Subcutaneous abdominal adipose tissue (tissue), 5 donors: ENCODE results near the gene RPAIN.
A peak's percentile ranks its signal among the peaks of the same experiment; 100 is the strongest.

Experiments
- H3K27ac ChIP-seq: one replicate; pipeline ENCODE4 v1.7.0; 2013; ENCODE audit warnings: low read depth, mild to moderate bottlenecking, inconsistent platforms, low read length, moderate library complexity
- H3K27me3 ChIP-seq, 5 donors: one replicate each; pipeline ENCODE4 v1.7.0; 2013; ENCODE audit warnings: low read length in 5 of 5, inconsistent platforms in 1 of 5; ENCODE audit not compliant: control insufficient read depth in 5 of 5, insufficient read depth in 4 of 5
- H3K36me3 ChIP-seq, 5 donors: one replicate each; pipeline ENCODE4 v1.7.0; 2013; ENCODE audit warnings: low read length in 5 of 5; ENCODE audit not compliant: control insufficient read depth in 5 of 5, insufficient read depth in 5 of 5
- H3K4me1 ChIP-seq, 5 donors: one replicate each; pipeline ENCODE4 v1.7.0; 2013; ENCODE audit warnings: low read length in 5 of 5, mild to moderate bottlenecking in 3 of 5, moderate library complexity in 1 of 5; ENCODE audit not compliant: control insufficient read depth in 5 of 5, insufficient read depth in 5 of 5
- H3K4me3 ChIP-seq, 5 donors: one replicate each; pipeline ENCODE4 v1.7.0; 2013; ENCODE audit warnings: low read length in 5 of 5, low read depth in 1 of 5
- H3K9ac ChIP-seq, 5 donors: one replicate each; pipeline ENCODE4 v1.7.0; 2013; ENCODE audit warnings: low read length in 5 of 5, mild to moderate bottlenecking in 4 of 5, moderate library complexity in 3 of 5
- H3K9me3 ChIP-seq, 5 donors: one replicate each; pipeline ENCODE4 v1.7.0; 2013; ENCODE audit warnings: low read length in 5 of 5; ENCODE audit not compliant: control insufficient read depth in 5 of 5
- donor health status: healthy.
- donor health status: healthy.
- donor health status: healthy.
- donor health status: healthy.
- donor health status: healthy.

The RPAIN gene

DNA sequence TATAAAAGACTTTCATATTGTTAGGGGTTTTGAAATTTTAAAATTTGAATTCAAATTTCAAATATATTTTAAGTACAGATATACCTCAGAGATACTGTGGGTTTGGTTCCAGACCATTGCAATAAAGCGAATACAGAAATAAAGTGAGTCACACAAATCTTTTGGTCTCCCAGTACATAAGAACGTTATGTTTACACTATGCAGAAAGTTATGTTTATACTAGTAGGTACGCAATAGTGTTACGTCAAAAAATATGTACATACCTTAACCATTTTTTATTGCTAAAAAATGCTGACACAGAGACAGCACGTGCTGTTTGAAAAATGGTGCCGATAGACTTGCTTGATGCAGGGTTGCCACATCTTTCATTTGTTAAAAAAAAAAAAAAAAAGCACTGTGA, 20.2 kb upstream of the RPAIN start:
- no peak overlapping the region for H3K4me3 ChIP-seq
- no peaks in the 10 kb centered on the region for H3K27me3 ChIP-seq
- H3K27ac ChIP-seq = no peak overlapping the region
- H3K9me3 ChIP-seq = no peaks in the 10 kb centered on the region
- H3K36me3 ChIP-seq = peaks cover 32 to 81% (median 58%) of the 10 kb centered on the region in 5 donors
- no peak overlapping the region for H3K9ac ChIP-seq
- peaks cover 0 to 3% (median 0%) of the 10 kb centered on the region in 5 donors for H3K4me1 ChIP-seq

DNA sequence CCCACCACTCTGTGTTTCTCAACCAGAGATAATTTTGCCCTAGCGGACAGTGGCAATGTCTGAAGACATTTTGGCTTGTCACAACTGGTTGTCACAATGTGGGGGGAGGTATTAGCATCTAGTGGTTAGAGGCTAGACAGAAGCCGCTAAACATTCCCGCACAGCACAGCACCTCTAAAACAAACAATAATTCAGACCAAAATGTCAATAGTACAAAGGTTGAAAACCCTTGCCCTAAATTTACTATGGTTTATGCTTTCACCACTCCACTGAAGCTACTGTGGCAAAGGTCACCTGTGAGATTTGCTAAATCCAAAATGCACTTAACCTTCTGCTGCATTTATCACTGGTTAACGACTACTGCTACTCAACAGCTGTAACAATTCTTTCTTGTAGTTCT, 14.6 kb upstream of the RPAIN start:
- H3K4me3 ChIP-seq = peak overlapping the region in 1 of 5 donors; percentile 29
- H3K27ac ChIP-seq = peak overlapping the region; percentile 4
- peaks cover 41 to 87% (median 75%) of the 10 kb centered on the region in 5 donors for H3K36me3 ChIP-seq

DNA sequence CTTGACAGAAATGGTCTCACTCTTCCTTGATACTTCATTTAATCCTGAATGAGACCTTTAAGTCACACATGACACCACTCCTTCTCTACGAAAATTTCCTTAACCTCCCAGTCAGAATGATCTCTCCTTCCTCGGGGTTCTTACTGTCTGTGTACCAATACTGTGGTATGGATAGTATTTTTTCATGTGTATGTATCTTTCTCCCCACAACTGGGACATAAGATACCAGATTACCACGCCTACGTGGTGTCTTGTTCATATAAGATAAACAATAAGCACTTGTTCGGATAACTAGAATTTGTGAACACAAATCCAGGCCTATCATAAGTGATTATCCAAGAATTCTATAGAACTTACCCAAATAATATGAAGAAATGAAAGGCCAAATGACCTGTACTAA, 11.8 kb upstream of the RPAIN start:
- Histone ChIP-seq H3K4me1 (peaks cover 0 to 20% (median 6%) of the 10 kb centered on the region in 5 donors), H3K9ac (no peak overlapping the region), H3K9me3 (no peaks in the 10 kb centered on the region), H3K36me3 (peaks cover 46 to 88% (median 78%) of the 10 kb centered on the region in 5 donors), H3K27me3 (no peaks in the 10 kb centered on the region), H3K4me3 (no peak overlapping the region), H3K27ac (no peak overlapping the region)

More for the DNA sequence above, 14.6 kb upstream of the RPAIN start:
- Histone ChIP-seq H3K27me3 (no peaks in the 10 kb centered on the region), H3K9me3 (no peaks in the 10 kb centered on the region), H3K9ac (no peak overlapping the region), H3K4me1 (peaks cover 0 to 20% (median 6%) of the 10 kb centered on the region in 5 donors)

- Histone ChIP-seq H3K27ac (no peak overlapping the region), H3K4me1 (peaks cover 0 to 7% (median under 1%) of the 10 kb centered on the region in 5 donors), H3K4me3 (no peak overlapping the region), H3K36me3 (peaks cover 50 to 87% (median 74%) of the 10 kb centered on the region in 5 donors), H3K9me3 (no peaks in the 10 kb centered on the region), H3K27me3 (no peaks in the 10 kb centered on the region), H3K9ac (no peak overlapping the region)
These were observed 9.2 kb upstream of the RPAIN start for GRCh38 chr17:5410594-5411272.

DNA sequence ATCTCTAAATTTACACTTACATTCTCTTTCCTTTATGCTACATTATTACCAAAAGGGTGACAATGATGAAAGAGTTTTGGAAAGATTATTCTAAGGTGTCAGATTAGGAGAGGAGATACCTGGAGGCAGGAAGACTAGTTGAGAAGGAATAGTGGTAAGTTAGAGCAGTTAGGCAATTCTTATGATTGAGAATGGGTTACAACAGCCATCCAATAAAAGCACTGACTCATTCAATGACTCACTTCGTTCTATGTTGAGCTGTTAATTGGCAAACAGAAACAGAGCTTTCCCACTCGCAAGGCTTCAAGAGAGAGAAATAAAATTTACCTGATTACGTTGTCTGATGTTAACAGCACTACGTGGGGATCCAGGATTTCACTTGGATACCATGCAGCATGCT, 6.3 kb upstream of the RPAIN start:
- no peak overlapping the region for H3K9ac ChIP-seq

GRCh38 chr17:5416901-5417300, 3.1 kb upstream of the RPAIN start:
- Histone ChIP-seq H3K4me3 (no peak overlapping the region), H3K27me3 (no peaks in the 10 kb centered on the region), H3K36me3 (peaks cover 20 to 39% (median 28%) of the 10 kb centered on the region in 5 donors), H3K9me3 (no peaks in the 10 kb centered on the region), H3K27ac (no peak overlapping the region), H3K9ac (peak overlapping the region in 2 of 5 donors; percentile 8 to 30), H3K4me1 (peaks cover 6 to 43% (median 28%) of the 10 kb centered on the region in 5 donors)

More for the DNA sequence above, 6.3 kb upstream of the RPAIN start:
- Histone ChIP-seq H3K4me1 (peaks cover 3 to 23% (median 15%) of the 10 kb centered on the region in 5 donors), H3K4me3 (no peak overlapping the region), H3K9me3 (no peaks in the 10 kb centered on the region), H3K27ac (no peak overlapping the region), H3K27me3 (no peaks in the 10 kb centered on the region), H3K36me3 (peaks cover 31 to 60% (median 45%) of the 10 kb centered on the region in 5 donors)

DNA sequence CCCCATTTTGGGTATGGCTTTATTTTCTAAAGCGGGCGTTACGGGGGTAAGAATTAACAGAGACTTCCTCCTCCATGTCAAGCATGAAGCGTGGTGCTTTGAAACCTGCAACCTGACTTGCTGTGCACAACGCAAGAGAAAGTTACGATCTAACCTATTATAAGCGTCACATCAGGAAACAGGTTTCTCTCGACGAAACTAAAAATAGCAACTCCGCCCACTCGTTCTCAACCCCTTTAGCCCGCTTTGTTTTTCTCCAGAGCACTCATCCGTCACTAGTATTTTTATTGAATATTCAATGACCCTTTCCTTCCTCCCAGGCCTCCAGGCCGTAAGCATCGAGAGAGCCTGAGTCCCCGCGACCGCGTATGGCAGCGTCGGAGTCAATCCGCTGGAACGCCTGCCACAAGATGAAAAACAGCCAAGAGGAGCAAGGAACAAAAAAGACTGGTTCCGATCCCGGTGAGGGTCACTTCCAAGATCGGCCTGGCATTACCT, 1.1 kb upstream of the RPAIN start:
- Histone ChIP-seq H3K9ac (peak overlapping the region; percentile 50 to 98 (median 90)), H3K4me3 (peak overlapping the region; percentile 84 to 98 (median 94)), H3K27ac (peak overlapping the region; percentile 95), H3K4me1 (peaks cover 6 to 43% (median 28%) of the 10 kb centered on the region in 5 donors), H3K9me3 (no peaks in the 10 kb centered on the region), H3K36me3 (peaks cover 20 to 36% (median 24%) of the 10 kb centered on the region in 5 donors), H3K27me3 (no peaks in the 10 kb centered on the region)

- H3K4me1 ChIP-seq = peaks cover 6 to 43% (median 28%) of the 10 kb centered on the region in 5 donors
- peak within 1 kb of the TSS; percentile 89 to 98 (median 93) for H3K9ac ChIP-seq
- no peaks in the 10 kb centered on the region for H3K9me3 ChIP-seq
- peak within 1 kb of the TSS; percentile 95 for H3K27ac ChIP-seq
- H3K36me3 ChIP-seq = peaks cover 22 to 35% (median 25%) of the 10 kb centered on the region in 5 donors
- H3K4me3 ChIP-seq = peak within 1 kb of the TSS; percentile 84 to 98 (median 95)
- H3K27me3 ChIP-seq = no peaks in the 10 kb centered on the region
These were observed 525 bp upstream of the RPAIN start, which contains the start of gene NUP88 for GRCh38 chr17:5419356-5419958. TSS of gene NUP88 (minus strand) at chr17:5419662. CDS start at chr17:5419650, 12 bp downstream.

GRCh38 chr17:5422505-5422904, 2.5 kb downstream of the RPAIN start:
- Histone ChIP-seq H3K36me3 (peaks cover 23 to 51% (median 40%) of the 10 kb centered on the region in 5 donors), H3K9ac (no peak overlapping the region), H3K4me1 (peaks cover 6 to 35% (median 23%) of the 10 kb centered on the region in 5 donors), H3K27ac (no peak overlapping the region), H3K9me3 (no peaks in the 10 kb centered on the region), H3K27me3 (no peaks in the 10 kb centered on the region), H3K4me3 (no peak overlapping the region)

GRCh38 chr17:5424909-5425308, 4.9 kb downstream of the RPAIN start:
- Histone ChIP-seq H3K27ac (no peak overlapping the region), H3K9ac (no peak overlapping the region), H3K36me3 (peaks cover 35 to 73% (median 62%) of the 10 kb centered on the region in 5 donors)

More at GRCh38 chr17:5424909-5425308, 4.9 kb downstream of the RPAIN start:
- Histone ChIP-seq H3K9me3 (no peaks in the 10 kb centered on the region), H3K27me3 (no peaks in the 10 kb centered on the region), H3K4me1 (peaks cover 3 to 15% (median 13%) of the 10 kb centered on the region in 5 donors), H3K4me3 (no peak overlapping the region)
